NCI-H1694 (cell line): ENCODE measurements around the gene TRPM2.
A peak's percentile ranks its signal among the peaks of the same experiment; 100 is the strongest.

ENCODE experiments used
- DNase-seq: peaks from one replicate; lab custom pipeline; 2025; lab: John Stamatoyannopoulos, UW

TRPM2 gene

DNA sequence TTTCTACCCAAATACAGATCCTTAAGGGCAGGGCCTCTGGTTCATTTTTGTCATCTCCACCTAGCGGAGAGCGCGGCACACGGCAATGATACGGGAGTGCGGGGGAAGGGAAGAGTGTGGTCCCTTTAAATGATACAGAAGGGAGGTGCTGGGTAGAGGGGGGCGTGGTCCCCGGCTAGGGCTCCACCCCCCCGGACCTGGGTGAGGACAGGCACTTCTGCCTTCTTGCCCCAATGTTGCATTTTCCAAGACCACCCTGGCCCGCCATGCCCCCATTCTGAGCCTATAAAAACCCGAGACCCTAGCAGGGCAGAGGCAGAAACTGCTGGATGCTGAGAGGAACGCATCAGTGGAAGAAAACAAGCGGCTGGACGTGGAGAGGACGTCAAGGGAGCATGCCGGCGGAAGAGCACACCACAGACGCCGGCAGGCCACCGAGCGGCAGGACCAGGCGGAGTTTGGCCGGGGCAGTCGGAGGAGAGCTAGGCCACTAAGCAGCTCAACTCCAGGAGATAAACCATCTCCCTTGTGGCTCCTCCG lies 131.9 kb downstream of the TRPM2 start:
- DNase-seq: no peak

DNA sequence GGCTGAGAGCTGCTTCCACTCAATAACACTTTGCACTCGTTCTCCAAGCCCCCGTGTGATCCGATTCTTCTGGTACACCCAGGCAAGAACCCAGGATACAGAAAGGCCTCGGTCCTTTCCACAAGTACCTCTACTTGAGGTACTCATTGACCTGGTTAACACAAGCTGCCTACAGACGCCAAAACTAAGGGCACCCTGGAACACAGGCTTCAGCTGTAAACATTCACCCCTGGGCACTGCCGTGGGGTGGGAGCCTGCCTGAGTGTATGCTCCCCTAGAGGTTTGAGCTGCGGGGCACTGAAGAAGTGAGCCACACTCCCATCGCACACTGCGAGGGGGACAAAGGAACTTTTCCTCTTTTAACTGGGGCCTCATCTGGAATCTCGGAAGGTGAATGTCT lies 132.4 kb downstream of the TRPM2 start:
- DNase-seq: no peak

DNA sequence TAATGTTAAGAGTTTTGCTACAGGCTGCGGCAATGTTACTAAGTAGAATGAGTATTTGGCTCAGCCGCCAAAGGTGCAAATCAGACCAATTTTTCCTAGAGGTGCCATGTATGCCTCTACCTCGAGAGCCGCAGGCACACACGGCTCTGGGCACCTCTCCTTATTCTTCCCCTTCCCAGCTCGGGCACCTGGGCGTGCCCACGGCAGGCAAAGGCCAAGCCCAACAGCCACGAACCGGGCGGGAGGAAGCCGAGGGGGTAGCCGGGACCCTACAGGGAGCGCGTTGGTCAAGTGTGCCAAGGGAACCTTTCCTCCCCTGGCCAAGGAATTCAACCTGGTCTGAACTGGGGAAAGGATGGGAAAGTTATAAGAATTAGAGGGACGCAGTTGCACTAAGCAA lies 132.9 kb downstream of the TRPM2 start:
- DNase-seq: no peak

DNA sequence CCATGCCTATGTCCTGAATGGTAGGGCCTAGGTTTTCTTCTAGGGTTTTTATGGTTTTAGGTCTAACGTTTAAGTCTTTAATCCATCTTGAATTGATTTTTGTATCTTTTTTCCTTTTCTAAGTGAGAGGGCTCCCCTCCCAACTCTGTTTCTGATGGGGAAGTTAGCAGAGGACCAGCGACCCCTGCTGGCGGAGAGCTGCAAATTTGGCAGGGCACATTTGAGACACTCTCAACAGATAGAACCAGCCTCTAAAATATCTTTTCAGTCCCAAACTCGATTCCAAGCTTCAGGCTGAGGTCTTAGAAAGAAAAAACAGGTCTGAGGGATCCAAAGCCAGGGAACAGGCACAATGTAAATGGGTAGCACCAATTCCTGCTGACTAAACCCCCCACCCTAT lies 134.4 kb downstream of the TRPM2 start:
- DNase-seq: peak; percentile 20

DNA sequence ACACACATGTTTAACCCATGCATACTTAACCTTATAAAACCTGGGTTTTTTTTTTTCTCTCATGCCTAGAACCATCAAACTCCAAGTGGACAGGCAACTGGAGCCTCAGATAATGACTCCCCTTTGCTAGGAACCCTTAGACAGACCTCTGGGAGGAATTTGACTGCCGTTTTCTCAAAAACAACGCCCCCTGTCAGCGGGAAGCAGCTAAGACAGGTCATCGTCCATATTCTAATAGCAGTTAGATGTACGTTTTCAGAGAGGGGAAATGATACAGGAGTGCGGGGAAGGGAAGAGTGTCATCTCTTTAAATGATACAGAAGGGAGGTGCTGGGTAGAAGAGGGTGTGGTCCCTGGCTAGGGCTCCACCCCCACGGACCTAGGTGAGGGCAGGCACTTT lies 136.5 kb downstream of the TRPM2 start:
- DNase-seq: peak; percentile 2

DNA sequence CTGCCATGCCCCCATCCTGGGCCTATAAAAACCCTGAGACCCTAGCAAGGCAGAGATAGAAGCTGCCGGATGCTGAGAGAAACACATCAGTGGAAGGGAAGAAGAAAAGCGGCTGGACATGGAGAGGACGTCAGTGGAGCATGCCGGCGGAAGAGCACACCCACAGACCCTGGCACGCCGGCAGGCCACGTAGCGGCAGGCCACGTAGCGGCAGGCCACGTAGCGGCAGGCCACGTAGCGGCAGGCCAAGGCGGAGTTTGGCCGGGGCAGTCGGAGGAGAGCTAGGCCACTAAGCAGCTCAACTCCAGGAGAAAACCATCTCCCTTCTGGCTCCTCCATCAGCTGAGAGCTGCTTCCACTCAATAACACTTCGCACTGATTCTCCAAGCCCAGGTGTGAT lies 137.0 kb downstream of the TRPM2 start:
- DNase-seq: no peak

DNA sequence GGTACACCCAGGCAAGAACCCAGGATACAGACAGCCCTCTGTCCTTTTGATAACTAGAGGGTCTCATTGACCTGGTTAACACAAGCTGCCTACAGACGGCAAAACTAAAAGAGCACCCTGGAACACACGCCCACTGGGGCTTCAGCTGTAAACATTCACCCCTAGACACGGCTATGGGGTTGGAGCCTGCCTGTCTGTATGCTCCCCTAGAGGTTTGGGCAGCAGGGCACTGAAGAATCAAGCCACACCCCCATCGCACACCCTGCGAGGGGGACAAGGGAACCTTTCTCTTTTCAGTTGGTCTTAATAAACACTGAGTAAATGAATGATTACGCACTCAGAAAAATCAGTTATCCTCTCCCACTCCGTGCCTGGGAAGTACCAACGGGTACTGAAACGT lies 137.4 kb downstream of the TRPM2 start:
- DNase-seq: no peak
